ENCODE measurements around the gene ULK2.
A peak's percentile ranks its signal among the peaks of the same experiment; 100 is the strongest.
"Not testable (repeated sequence)": the region's sequence is repeated elsewhere in the genome, so short reads cannot be mapped to it uniquely, and the experiment has no call there.

ULK2 gene

GRCh38 chr17:19766421-19767270 lies 101.1 kb downstream of the ULK2 start:
- DNase-seq (ENCODE audit: low spot score) = peak; percentile 64

DNA sequence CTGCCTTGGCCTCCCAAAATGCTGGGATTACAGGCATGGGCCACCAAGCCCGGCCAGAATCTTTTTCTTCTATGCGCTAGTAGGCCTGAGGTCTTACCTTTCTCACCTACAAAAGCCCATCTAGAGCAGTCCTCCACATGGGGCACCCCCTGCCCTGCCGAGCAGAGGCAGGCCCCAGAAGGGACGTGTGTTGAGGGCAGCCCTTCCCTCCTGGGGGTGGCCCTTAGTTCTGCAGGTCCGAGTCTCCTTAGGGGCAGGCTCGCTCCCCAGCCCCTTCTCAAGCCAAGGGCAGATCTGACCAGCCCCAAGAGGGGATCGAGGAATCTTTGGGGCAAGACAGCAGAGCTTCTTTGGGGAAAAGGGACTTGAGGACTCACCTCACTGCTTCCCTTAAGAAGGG lies 101.7 kb downstream of the ULK2 start:
- DNase-seq (ENCODE audit: low spot score) = no peak

DNA sequence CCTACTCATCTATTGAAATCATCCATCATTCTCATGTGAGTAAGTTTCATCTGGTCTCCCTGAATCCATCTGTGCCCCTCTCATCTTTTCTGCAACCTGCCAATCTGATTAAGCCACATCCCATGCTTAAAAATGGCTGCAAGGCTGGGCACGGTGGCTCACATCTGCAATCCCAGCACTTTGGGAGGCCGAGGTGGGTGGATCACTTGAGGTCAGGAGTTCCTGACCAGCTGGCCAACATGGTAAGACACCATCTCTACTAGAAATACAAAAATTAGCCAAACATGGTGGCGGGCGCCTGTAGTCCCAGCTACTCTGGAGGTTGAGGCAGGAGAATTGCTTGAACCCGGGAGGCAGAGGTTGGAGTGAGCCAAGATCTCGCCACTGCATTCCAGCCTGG lies 103.7 kb downstream of the ULK2 start:
- not testable (repeated sequence) for DNase-seq (ENCODE audit: low spot score)

- no peak for DNase-seq (ENCODE audit: low spot score)
Observed at GRCh38 chr17:19763416-19763815, 104.3 kb downstream of the ULK2 start.

GRCh38 chr17:19762515-19762961 lies 105.2 kb downstream of the ULK2 start:
- DNase-seq (ENCODE audit: low spot score) = peak; percentile 43

GRCh38 chr17:19760746-19761145 lies 107.0 kb downstream of the ULK2 start:
- no peak for DNase-seq (ENCODE audit: low spot score)

GRCh38 chr17:19759568-19760549 lies 107.9 kb downstream of the ULK2 start:
- DNase-seq (ENCODE audit: low spot score) = no peak

- DNase-seq (ENCODE audit: low spot score) = no peak
Observed at GRCh38 chr17:19757536-19758180, 110.1 kb downstream of the ULK2 start.

DNA sequence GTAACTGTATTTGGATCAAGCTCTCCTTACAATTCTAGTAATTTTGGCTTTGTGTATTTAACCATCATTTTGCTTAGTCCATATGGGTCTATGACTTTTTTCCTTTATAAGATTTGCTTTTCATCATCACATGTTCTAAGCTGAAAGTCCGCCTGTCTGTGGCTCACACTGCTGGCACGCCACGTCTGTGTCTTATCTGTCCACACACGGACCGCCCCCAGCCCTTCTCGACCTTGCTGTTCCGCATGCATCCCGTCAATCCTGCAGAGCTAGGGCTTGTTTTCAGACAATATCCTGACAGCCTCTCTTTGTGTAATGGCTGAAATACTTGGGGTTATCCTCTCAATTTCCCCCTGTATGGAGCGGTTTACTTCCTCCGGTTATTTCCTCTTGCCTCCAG lies 111.2 kb downstream of the ULK2 start:
- no peak for DNase-seq (ENCODE audit: low spot score)

DNA sequence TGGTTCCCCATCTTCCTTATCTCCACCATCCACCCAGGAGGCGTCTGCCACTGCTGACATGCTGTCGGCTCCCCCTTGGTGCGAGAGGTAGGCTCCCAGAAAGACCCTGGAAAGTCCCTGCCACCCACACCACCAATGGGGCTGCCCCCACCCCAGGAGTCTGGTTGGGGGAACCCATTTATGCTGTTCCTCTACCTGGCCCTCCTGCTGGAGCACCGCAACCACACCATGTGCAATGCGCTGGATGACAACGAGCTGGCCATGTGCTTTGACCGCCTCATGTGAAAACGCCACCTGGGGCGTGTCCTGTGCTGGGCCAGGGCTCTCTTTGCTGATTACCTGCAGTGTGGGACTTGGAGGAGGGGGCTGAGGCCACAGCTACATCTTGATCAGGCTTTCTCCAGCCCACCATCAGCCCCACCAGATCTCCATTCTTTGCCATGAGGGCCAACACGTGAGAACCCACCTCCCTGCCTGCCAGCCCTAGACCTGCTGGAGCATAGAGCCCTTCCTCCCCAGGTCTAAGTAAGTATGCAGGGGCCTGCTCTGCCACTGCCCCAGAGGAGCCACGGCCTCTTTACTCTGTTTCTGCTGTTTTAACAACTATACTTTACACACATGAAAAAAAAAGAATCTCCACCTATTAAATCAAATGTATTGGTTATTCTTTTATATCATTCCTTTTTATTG lies 111.8 kb downstream of the ULK2 start:
- DNase-seq (ENCODE audit: low spot score) = no peak

DNA sequence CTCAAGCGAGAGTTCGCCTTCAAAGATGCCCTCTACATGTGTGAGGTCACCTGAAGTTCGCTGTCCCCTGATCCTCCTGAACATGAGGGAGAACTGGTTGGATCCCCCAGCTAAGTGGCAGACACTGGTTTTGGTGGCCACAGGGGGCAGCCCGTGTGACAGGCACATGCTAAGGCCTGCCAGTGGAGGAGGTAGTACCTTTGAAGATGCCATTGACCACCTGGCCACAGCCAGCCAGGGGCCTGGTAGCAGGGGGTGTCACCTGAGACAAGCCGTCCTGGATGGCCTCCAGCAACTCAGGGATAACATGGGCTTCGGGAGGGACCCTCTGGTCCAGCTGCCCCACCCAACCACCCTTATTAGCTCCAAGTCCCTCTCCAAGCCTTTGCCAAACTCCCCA lies 112.3 kb downstream of the ULK2 start:
- DNase-seq (ENCODE audit: low spot score) = no peak

DNA sequence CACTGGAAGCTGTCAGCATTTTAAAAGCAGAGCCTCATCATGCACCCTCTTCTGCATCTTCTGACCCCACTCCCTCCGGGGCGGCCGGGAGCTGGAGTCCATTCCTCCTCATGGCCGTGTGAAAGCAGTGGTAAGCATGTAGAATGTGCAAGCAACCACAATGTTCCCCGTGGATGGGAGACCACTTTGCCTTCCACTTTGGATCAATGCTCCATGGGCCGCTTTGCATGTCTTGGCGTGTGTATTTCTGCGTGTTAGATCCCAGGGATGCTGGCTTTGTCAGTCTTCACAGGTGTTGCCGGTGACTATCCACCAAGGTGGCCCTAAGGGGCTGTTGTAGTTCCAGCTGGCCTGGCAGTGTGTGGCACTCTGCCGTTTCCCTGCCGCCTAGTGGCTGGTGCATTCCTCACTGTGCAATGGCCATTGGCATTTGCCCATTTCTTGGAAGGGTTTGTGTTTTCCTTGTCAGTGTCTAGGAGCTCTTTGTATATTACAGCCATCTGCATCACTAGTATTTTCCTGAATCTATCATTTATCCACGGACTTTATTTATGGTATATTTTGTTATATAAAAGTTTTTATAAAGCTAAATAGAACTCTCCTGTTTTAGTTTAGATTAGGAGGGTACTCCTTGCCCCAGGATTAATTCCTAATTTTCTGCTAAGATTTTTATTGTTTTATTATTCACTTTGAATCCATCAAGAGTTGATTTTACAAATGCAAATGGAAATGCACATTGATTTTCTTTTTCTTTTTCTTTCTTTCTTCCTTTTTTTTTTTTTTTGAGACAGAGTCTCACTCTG lies 113.9 kb downstream of the ULK2 start:
- DNase-seq (ENCODE audit: low spot score) = peak; percentile 78

- DNase-seq (ENCODE audit: low spot score) = peak; percentile 75
Observed at GRCh38 chr17:19753051-19753509, 114.7 kb downstream of the ULK2 start.

DNA sequence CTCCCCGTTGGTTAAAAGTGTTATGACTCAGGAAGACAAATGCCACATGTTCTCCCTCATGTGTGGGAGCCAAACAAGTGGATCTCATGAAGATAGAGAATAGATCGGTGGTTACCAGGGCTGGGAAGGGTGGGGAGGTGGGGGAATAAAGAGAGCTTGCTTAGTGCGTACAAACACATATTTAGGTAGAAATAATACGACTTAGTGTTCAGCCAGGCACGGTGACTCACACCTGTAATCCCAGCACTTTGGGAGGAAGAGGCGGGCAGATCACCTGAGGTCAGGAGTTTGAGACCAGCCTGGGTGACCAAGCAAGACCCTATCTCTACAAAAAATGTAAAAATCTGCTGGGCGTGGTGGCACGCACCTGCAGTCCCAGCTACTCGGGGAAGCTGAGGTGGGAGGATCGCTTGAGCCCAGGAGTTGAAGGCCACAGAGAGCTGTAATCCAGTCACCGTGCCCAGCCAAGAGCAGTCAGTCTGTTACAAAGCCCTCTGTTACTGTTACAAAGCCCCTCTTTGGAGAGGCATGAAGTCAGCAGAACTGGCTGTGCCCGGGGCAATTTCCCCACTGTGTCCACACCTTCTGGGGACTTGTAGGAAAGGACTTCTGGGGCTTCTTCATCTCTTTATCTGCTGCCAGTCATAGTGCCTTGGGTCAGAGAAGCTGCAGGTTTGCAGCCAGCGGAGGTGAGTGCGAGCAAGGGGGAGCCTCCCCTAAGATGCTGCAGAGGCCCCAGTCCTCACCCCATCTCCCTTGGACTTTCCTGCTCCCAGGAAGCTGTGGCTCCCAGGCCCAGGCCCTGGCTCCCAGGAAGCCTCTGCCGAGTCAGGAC lies 115.3 kb downstream of the ULK2 start:
- peak; percentile 48 for DNase-seq (ENCODE audit: low spot score)

DNA sequence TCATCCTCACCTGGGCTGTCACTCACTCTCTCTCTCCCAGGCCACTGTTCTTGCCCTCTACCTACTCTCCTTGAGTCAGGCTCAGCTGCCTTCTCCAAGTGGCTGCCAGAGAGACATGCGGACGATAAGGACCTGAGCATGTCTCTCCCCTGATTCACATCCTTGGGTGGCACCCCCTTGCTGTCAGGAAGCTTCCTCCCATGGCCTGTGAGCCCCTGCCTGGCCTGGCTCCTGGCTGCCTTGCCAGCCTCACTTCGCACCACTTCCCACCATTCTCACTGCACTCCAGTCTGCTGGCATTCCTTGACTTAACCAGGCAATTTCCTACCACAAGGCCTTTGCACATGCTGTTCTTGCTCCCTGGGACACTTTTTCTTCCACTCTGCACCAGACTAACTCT lies 116.9 kb downstream of the ULK2 start:
- no peak for DNase-seq (ENCODE audit: low spot score)

- DNase-seq (ENCODE audit: low spot score) = no peak
Observed at GRCh38 chr17:19750020-19750572, 117.6 kb downstream of the ULK2 start.

DNA sequence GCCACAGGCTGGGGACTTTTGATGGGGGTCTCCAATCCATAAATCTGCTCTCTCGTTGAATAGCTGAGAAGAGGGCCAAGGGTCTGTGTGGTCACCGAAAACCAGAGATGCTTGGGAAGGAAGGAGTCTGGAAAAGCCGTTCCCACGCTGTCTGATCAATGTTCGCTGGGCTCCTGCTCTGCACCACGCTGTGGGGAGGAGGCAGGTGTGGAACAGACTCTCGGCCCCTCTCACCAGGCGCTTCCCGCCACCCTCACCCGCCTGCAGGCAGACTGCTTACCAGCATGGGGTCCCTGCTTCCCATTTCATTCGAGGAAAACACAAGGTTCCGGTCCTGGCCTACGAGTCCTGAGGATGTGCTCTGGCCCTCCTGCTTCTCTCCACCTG lies 118.9 kb downstream of the ULK2 start:
- no peak for DNase-seq (ENCODE audit: low spot score)

DNA sequence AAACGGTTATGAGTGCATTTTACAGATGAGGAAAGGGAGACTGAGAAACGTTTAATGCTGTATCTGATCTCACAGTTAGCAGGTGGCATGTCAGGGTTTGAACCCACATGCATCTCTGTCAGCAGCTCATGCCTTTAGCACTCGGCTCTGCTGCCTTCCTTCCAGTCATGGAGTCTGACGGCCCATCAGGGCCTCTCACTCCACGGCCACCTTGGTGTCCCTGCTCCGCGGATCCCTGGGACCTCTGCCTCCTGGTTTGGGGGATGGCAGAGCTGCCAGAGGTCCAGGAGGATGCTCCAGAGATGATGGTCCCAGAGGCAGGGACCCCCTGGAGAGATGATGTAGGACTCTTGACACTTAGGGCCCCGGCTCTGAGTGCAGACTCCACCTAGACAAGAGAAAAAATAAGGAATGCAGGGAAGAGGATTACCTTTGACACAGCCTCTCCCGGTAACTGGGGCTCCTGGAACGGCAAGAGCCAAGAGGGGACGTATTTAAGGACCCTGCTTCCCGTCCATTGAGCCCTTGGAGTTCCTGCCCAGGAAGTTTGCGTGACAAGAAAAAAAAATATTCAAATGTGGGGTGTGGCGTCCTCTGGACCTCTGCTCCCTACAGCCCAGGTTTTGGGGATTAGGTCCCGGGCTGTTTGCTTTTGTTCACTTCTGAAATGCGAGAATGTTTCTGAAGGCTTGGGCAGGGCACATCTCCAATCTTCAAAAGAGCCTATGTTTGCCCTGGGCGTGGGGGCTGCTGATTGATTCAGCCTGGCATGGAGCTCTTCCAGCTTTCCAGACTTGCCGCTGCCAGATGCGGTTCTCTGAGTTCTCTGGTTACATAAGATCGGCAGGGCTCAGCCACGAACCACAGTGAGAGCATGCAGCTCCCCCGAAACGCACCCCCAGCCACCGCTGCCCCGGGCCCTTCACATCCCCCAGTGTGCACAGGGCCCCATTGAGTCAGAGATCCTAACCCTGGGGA lies 119.6 kb downstream of the ULK2 start, which contains the start of gene ALDH3A1:
Gene ALDH3A1, minus strand, starts transcription at position 470 of the 978 bp plus-strand sequence. CDS start 3,169 bp downstream, outside the sequence.
- DNase-seq (ENCODE audit: low spot score) = no peak
